Mesenchymal stem cell (in vitro differentiated cells and primary cell): Measurements from ENCODE around the gene COBLL1.
A peak's percentile ranks its signal among the peaks of the same experiment; 100 is the strongest.

Experiments used
- DNase-seq: peaks from one replicate; pipeline ENCODE4 v3.0.0-alpha.2; 2013
- H2AFZ ChIP-seq: one replicate; pipeline ENCODE4 v1.6.1; 2013; ENCODE audit warnings: low read depth, mild to moderate bottlenecking, control low read depth, inconsistent platforms, low read length, moderate library complexity
- H2AK5ac ChIP-seq: 2 replicates; pipeline ENCODE4 v1.6.1; 2013; ENCODE audit warnings: low read length, moderate library complexity, mild to moderate bottlenecking, inconsistent platforms; ENCODE audit not compliant: severe bottlenecking
- H2BK120ac ChIP-seq: one replicate; pipeline ENCODE4 v1.6.1; 2013; ENCODE audit warnings: low read depth, mild to moderate bottlenecking, inconsistent platforms, low read length, moderate library complexity
- H2BK12ac ChIP-seq, 2 experiments: one replicate each; pipeline ENCODE4 v1.6.1; 2013; ENCODE audit warnings: inconsistent platforms in 2 of 2, low read length in 2 of 2, mild to moderate bottlenecking in 2 of 2, moderate library complexity in 2 of 2, control low read depth in 1 of 2
- H2BK15ac ChIP-seq: one replicate; pipeline ENCODE4 v1.6.1; 2013; ENCODE audit warnings: mild to moderate bottlenecking, low read depth, inconsistent platforms; ENCODE audit not compliant: poor library complexity, severe bottlenecking
- H2BK5ac ChIP-seq: 2 replicates; pipeline ENCODE4 v1.6.1; 2013; ENCODE audit warnings: low read depth, mild to moderate bottlenecking, low read length, control low read depth, inconsistent platforms; ENCODE audit not compliant: poor library complexity, severe bottlenecking
- H3K14ac ChIP-seq, 2 experiments: one replicate each; pipeline ENCODE4 v1.6.1; 2013; ENCODE audit warnings: inconsistent platforms in 2 of 2, low read length in 2 of 2, control low read depth in 1 of 2, mild to moderate bottlenecking in 1 of 2, moderate library complexity in 1 of 2
- H3K18ac ChIP-seq, 2 experiments: one replicate each; pipeline ENCODE4 v1.6.1; 2013; ENCODE audit warnings: inconsistent platforms in 2 of 2, low read length in 2 of 2, control low read depth in 1 of 2, low read depth in 1 of 2, mild to moderate bottlenecking in 1 of 2
- H3K23ac ChIP-seq, 2 experiments: one replicate each; pipeline ENCODE4 v1.6.1; 2013; ENCODE audit warnings: inconsistent platforms in 2 of 2, low read length in 2 of 2, mild to moderate bottlenecking in 2 of 2, moderate library complexity in 2 of 2, control low read depth in 1 of 2
- H3K27ac ChIP-seq: 2 replicates; pipeline ENCODE4 v1.5.1; 2013; ENCODE audit warnings: mild to moderate bottlenecking, moderate library complexity, low read length, control low read depth, inconsistent platforms; ENCODE audit not compliant: poor library complexity, severe bottlenecking
- H3K27me3 ChIP-seq, 2 experiments: 2 replicates each; pipeline versions ENCODE4 v1.6.1 to v1.7.0; 2013; ENCODE audit warnings: low read length in 2 of 2, mild to moderate bottlenecking in 2 of 2, moderate library complexity in 2 of 2, control low read depth in 1 of 2, inconsistent platforms in 1 of 2; ENCODE audit not compliant: control insufficient read depth in 1 of 2, insufficient read depth in 1 of 2
- H3K36me3 ChIP-seq, 2 experiments: 2 replicates each; pipeline versions ENCODE4 v1.6.1 to v1.7.0; 2013; ENCODE audit warnings: low read length in 2 of 2, control low read depth in 1 of 2, inconsistent platforms in 1 of 2, low read depth in 1 of 2, mild to moderate bottlenecking in 1 of 2; ENCODE audit not compliant: insufficient read depth in 2 of 2, control insufficient read depth in 1 of 2
- H3K4ac ChIP-seq, 2 experiments: one replicate each; pipeline ENCODE4 v1.6.1; 2013; ENCODE audit warnings: inconsistent platforms in 2 of 2, low read length in 2 of 2, mild to moderate bottlenecking in 2 of 2, moderate library complexity in 2 of 2, control low read depth in 1 of 2, low read depth in 1 of 2
- H3K4me1 ChIP-seq: 2 replicates; pipeline ENCODE4 v1.6.1; 2013; ENCODE audit warnings: low read depth, low read length, control low read depth; ENCODE audit not compliant: control insufficient read depth, insufficient read depth
- H3K4me2 ChIP-seq: 2 replicates; pipeline ENCODE4 v1.6.1; 2013; ENCODE audit warnings: low read length, mild to moderate bottlenecking, inconsistent platforms; ENCODE audit not compliant: poor library complexity, severe bottlenecking
- H3K4me3 ChIP-seq, 2 experiments: 2 replicates each; pipeline versions ENCODE4 v1.5.1 to v1.7.0; 2013; ENCODE audit warnings: low read length in 2 of 2, mild to moderate bottlenecking in 2 of 2, control low read depth in 1 of 2, low read depth in 1 of 2; ENCODE audit not compliant: insufficient read depth in 1 of 2
- H3K79me1 ChIP-seq: replicated peaks from 2 replicates; pipeline ENCODE4 v1.6.1; 2013; ENCODE audit warnings: mild to moderate bottlenecking, control low read depth, low read length, inconsistent platforms; ENCODE audit not compliant: poor library complexity, severe bottlenecking
- H3K9ac ChIP-seq: 2 replicates; pipeline ENCODE4 v1.7.0; 2013; ENCODE audit warnings: mild to moderate bottlenecking, low read length, moderate library complexity
- H3K9me3 ChIP-seq: 2 replicates; pipeline ENCODE4 v1.7.0; 2013; ENCODE audit warnings: mild to moderate bottlenecking, low read length; ENCODE audit not compliant: control insufficient read depth
- H4K8ac ChIP-seq: one replicate; pipeline ENCODE4 v1.6.1; 2013; ENCODE audit warnings: inconsistent platforms, mild to moderate bottlenecking, low read length, moderate library complexity
- H4K91ac ChIP-seq: one replicate; pipeline ENCODE4 v1.6.1; 2013; ENCODE audit warnings: mild to moderate bottlenecking, low read length, inconsistent platforms
- whole genome bisulfite sequencing: methylation state at CpG from one replicate; pipeline ENCODE4 v1.1.7; 2013; ENCODE audit warnings: mixed read lengths; 5-methylcytosine and 5-hydroxymethylcytosine counted together

COBLL1 gene

DNA sequence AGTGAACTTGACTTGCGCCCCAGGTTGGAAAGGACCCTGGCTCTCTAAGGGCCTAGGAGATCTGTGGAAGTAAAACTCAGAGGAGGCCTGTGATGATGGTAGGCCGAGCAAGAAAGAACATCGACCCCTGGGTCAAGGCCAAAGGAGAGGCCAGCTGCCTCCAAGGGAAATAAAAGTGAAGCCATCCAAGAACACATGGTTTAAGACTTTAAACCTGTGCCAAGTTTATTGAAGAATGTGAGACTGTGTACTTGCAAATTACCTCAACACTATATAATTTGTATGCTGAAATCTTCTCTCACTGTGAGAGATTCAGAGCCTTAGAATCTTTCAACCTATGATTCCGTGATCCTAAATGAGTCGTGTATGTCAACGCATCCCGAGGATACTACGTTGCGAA is 40.7 kb upstream of the COBLL1 start:
- no peak overlapping the region for H4K91ac ChIP-seq
- no peaks in the 10 kb centered on the region for H3K9me3 ChIP-seq
- no peak overlapping the region for H3K9ac ChIP-seq
- DNase-seq: no peak
- no peaks in the 10 kb centered on the region for H3K27me3 ChIP-seq
- no peaks in the 10 kb centered on the region for H3K79me1 ChIP-seq
- H2AFZ ChIP-seq: no peak overlapping the region
- 96% methylated on average over 9 of the region's 9 CpGs for WGBS
- no peak overlapping the region for H3K4ac ChIP-seq
- H3K14ac ChIP-seq: no peak overlapping the region
- no peak overlapping the region for H2BK5ac ChIP-seq
- no peak overlapping the region for H3K18ac ChIP-seq
- H4K8ac ChIP-seq: peak overlapping the region; percentile 12
- H3K4me2 ChIP-seq: no peak overlapping the region
- no peak overlapping the region for H2BK120ac ChIP-seq
- H2AK5ac ChIP-seq: no peak overlapping the region
- H3K4me1 ChIP-seq: no peaks in the 10 kb centered on the region
- no peak overlapping the region for H2BK15ac ChIP-seq
- H3K27ac ChIP-seq: no peak overlapping the region
- H2BK12ac ChIP-seq: no peak overlapping the region
- H3K4me3 ChIP-seq: no peak overlapping the region
- H3K23ac ChIP-seq: no peak overlapping the region
- H3K36me3 ChIP-seq: no peaks in the 10 kb centered on the region

DNA sequence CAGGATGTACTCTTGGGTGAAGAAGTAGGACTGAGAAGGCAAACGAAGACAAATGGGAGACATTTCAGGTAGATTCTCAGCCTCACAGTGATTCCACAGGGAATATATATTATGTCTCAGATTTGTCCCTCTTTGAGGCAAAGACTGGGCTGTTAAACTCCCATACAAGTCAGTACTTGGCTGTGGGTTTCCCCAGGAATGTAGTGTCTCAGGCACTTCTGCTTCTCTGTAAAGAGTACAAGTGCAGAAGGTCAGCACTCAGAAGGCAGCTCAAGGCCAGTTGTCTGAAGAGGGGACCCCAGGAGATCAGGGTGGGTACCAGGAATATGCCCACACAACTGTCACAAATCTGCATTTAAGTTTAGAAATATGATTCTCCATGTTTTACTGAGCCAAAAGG is 39.9 kb upstream of the COBLL1 start:
- H2BK5ac ChIP-seq: no peak overlapping the region
- H2BK120ac ChIP-seq: no peak overlapping the region
- H4K8ac ChIP-seq: no peak overlapping the region
- H4K91ac ChIP-seq: no peak overlapping the region
- no peak overlapping the region for H2BK15ac ChIP-seq
- H3K27me3 ChIP-seq: no peaks in the 10 kb centered on the region
- H3K27ac ChIP-seq: no peak overlapping the region
- H3K9ac ChIP-seq: no peak overlapping the region
- no peaks in the 10 kb centered on the region for H3K9me3 ChIP-seq
- H3K18ac ChIP-seq: peak overlapping the region; percentile 8 to 12
- H3K4me2 ChIP-seq: no peak overlapping the region
- peak overlapping the region in 1 of 2 experiments; percentile 23 for H2BK12ac ChIP-seq
- 89% methylated on average over 1 of the region's 1 CpG for WGBS
- no peak overlapping the region for H3K4ac ChIP-seq
- no peak overlapping the region for H2AK5ac ChIP-seq
- no peaks in the 10 kb centered on the region for H3K36me3 ChIP-seq
- no peak for DNase-seq
- no peak overlapping the region for H3K14ac ChIP-seq
- no peaks in the 10 kb centered on the region for H3K79me1 ChIP-seq
- no peak overlapping the region for H3K4me3 ChIP-seq
- no peaks in the 10 kb centered on the region for H3K4me1 ChIP-seq
- H3K23ac ChIP-seq: no peak overlapping the region
- no peak overlapping the region for H2AFZ ChIP-seq

DNA sequence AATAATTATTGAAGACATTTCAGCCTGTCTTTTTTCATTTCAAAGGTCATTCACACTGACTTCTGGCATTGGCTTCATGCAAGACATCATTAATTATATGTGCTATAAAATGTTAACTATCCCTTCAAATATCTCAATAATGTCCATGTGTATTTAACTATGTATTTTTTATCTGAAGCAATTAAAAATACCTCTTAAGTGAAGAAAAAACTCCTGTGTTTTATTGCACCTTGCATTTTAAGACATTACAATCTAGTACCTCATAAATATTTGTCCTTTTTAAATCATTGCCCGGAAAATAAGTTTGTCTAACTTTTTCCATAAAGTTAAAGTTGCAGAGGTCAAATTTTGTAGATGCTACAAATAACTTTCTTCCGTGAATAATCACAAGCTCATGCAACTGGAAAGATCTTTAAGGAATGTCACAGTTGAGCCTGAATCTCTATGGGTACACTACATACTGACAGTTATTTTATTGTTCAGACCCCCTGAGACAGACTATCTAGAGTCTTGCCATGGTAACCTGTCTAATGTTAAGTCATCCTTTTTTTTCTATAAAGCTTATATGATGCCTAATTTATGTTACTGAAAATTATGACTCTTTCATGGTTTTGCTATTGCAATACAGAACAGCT is 38.4 kb upstream of the COBLL1 start:
- no peak overlapping the region for H3K18ac ChIP-seq
- no peak overlapping the region for H3K9ac ChIP-seq
- no peak overlapping the region for H3K4me3 ChIP-seq
- H4K8ac ChIP-seq: no peak overlapping the region
- H3K27me3 ChIP-seq: no peaks in the 10 kb centered on the region
- H3K23ac ChIP-seq: no peak overlapping the region
- no peak overlapping the region for H2BK5ac ChIP-seq
- no peak overlapping the region for H2AFZ ChIP-seq
- no peak overlapping the region for H3K4ac ChIP-seq
- H2BK120ac ChIP-seq: no peak overlapping the region
- no peak overlapping the region for H2BK12ac ChIP-seq
- no peak for DNase-seq
- no peak overlapping the region for H4K91ac ChIP-seq
- H3K36me3 ChIP-seq: no peaks in the 10 kb centered on the region
- 70% methylated on average over 1 of the region's 2 CpGs for WGBS
- no peak overlapping the region for H2AK5ac ChIP-seq
- no peak overlapping the region for H3K4me2 ChIP-seq
- H3K27ac ChIP-seq: no peak overlapping the region
- H3K79me1 ChIP-seq: no peaks in the 10 kb centered on the region
- no peaks in the 10 kb centered on the region for H3K9me3 ChIP-seq
- H2BK15ac ChIP-seq: no peak overlapping the region
- no peak overlapping the region for H3K14ac ChIP-seq
- H3K4me1 ChIP-seq: no peaks in the 10 kb centered on the region

DNA sequence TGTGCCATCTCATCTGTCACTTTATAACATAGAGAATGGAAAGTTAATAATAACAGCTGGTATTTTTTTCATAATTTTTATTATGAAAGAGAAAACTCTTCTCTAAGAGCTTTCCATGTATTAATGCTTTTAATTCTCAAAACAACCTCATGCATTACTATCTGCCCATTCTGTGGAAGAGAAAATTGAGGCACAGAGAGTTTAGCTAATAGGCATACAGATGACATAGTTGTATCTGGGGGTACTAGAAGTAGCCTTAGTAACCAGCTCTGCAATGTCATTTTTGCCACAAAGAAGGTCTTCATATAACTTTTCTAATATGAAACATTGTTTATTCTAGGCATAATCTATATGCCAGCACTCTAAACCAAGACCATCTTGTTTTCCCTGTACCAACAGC is 36.3 kb upstream of the COBLL1 start:
- Histone ChIP-seq H2BK120ac (no peak overlapping the region), H2AK5ac (no peak overlapping the region)

More for the DNA sequence above, 36.3 kb upstream of the COBLL1 start:
- H3K9me3 ChIP-seq: no peaks in the 10 kb centered on the region
- H3K36me3 ChIP-seq: no peaks in the 10 kb centered on the region
- H3K9ac ChIP-seq: no peak overlapping the region
- H3K4me1 ChIP-seq: no peaks in the 10 kb centered on the region
- H3K14ac ChIP-seq: no peak overlapping the region
- no peak overlapping the region for H4K91ac ChIP-seq
- no peak for DNase-seq
- H3K79me1 ChIP-seq: no peaks in the 10 kb centered on the region
- H3K23ac ChIP-seq: no peak overlapping the region
- H2BK15ac ChIP-seq: no peak overlapping the region
- H3K4me3 ChIP-seq: no peak overlapping the region
- no peak overlapping the region for H4K8ac ChIP-seq
- H2BK5ac ChIP-seq: no peak overlapping the region
- H3K27me3 ChIP-seq: no peaks in the 10 kb centered on the region
- H2AFZ ChIP-seq: no peak overlapping the region
- no peak overlapping the region for H2BK12ac ChIP-seq
- H3K4me2 ChIP-seq: no peak overlapping the region
- H3K27ac ChIP-seq: no peak overlapping the region
- H3K4ac ChIP-seq: no peak overlapping the region
- no peak overlapping the region for H3K18ac ChIP-seq
